Neural cell (in vitro differentiated cells): ENCODE measurements around the gene LRP5. TPM values are rescaled to one million over a fixed set of nuclear protein-coding genes. Genes with fewer than 3 reads are reported as not detected.

Source experiments
- H2AFZ ChIP-seq: fragments of 200-600, 300-800 bp; sonication (generic), shearing (Covaris generic); 2 replicates; pipeline ENCODE4 v1.6.0; 2014; ENCODE audit warnings: low read depth, mild to moderate bottlenecking, antibody characterized with exemption, low read length, moderate library complexity
- H3F3A ChIP-seq: fragments of 200-600 bp; shearing (Covaris generic); 2 replicates; pipeline ENCODE4 v1.6.1; 2016; ENCODE audit warnings: mild to moderate bottlenecking, moderate library complexity, mixed read lengths, antibody characterized with exemption, low read length; ENCODE audit not compliant: insufficient read depth, poor library complexity, severe bottlenecking
- H3K27ac ChIP-seq: fragments of 200-600, 300-800 bp; sonication (generic), shearing (Covaris generic); 2 replicates; pipeline ENCODE4 v1.5.1; 2014; ENCODE audit warnings: mild to moderate bottlenecking, low read length, moderate library complexity
- H3K27me3 ChIP-seq: fragments of 300-800, 200-600 bp; sonication (generic), shearing (Covaris generic); 2 replicates; pipeline ENCODE4 v1.6.0; 2014; ENCODE audit warnings: mild to moderate bottlenecking, low read depth, low read length, moderate library complexity; ENCODE audit not compliant: insufficient read depth
- H3K36me3 ChIP-seq: fragments of 300-800, 200-600 bp; sonication (generic), shearing (Covaris generic); 2 replicates; pipeline ENCODE4 v1.5.1; 2014; ENCODE audit warnings: mild to moderate bottlenecking, antibody characterized with exemption, low read length, moderate library complexity; ENCODE audit not compliant: insufficient read depth
- H3K4me2 ChIP-seq: fragments of 300-800, 200-600 bp; sonication (generic), shearing (Covaris generic); 2 replicates; pipeline ENCODE4 v1.6.0; 2014; ENCODE audit warnings: mild to moderate bottlenecking, low read length
- H3K4me3 ChIP-seq: fragments of 300-800, 200-600 bp; sonication (generic), shearing (Covaris generic); 2 replicates; pipeline ENCODE4 v1.5.1; 2014; ENCODE audit warnings: mild to moderate bottlenecking, low read length, moderate library complexity
- H3K79me2 ChIP-seq: fragments of 200-600 bp; shearing (Covaris generic); replicated peaks from 2 replicates; pipeline ENCODE4 v1.6.0; 2014; ENCODE audit warnings: mild to moderate bottlenecking, low read length, moderate library complexity; ENCODE audit not compliant: insufficient read depth
- H3K9ac ChIP-seq: fragments of 300-800, 200-600 bp; sonication (generic), shearing (Covaris generic); 2 replicates; pipeline ENCODE4 v1.6.1; 2016; ENCODE audit warnings: mild to moderate bottlenecking, low read length, mixed read lengths
- H3K9me2 ChIP-seq: fragments of 200-600 bp; shearing (Covaris generic); 2 replicates; pipeline ENCODE4 v1.6.1; 2016; ENCODE audit warnings: mild to moderate bottlenecking, low read length, mixed read lengths; ENCODE audit not compliant: insufficient read depth
- H3K9me3 ChIP-seq: fragments of 200-600, 300-800 bp; sonication (generic), shearing (Covaris generic); 2 replicates; pipeline ENCODE4 v1.6.1; 2016; ENCODE audit warnings: mild to moderate bottlenecking, mixed run types, low read length, moderate library complexity, mixed read lengths
- H4K20me1 ChIP-seq: fragments of 200-600 bp; shearing (Covaris generic); 2 replicates; pipeline ENCODE4 v1.6.1; 2016; ENCODE audit warnings: mild to moderate bottlenecking, mixed run types; ENCODE audit not compliant: insufficient read depth
- CTCF ChIP-seq: fragments of 450-650 bp; IDR thresholded peaks from 2 replicates; pipeline ENCODE4 v1.5.1; 2014; ENCODE audit warnings: antibody characterized with exemption, mild to moderate bottlenecking, moderate library complexity; ENCODE audit not compliant: poor library complexity, severe bottlenecking
- EP300 ChIP-seq: fragments of 450-650 bp; conservative IDR thresholded peaks from 2 replicates; pipeline ENCODE4 v1.6.1; 2014; ENCODE audit warnings: antibody characterized with exemption, mild to moderate bottlenecking, moderate library complexity; ENCODE audit not compliant: poor library complexity, severe bottlenecking
- EZH2 ChIP-seq: fragments of 200-600, 300-800 bp; shearing (Covaris generic), sonication (generic); IDR thresholded peaks from 2 replicates; pipeline ENCODE4 v1.6.1; 2014; ENCODE audit warnings: antibody characterized with exemption, low read length, borderline replicate concordance, mild to moderate bottlenecking; ENCODE audit not compliant: insufficient read depth, poor library complexity, severe bottlenecking
- MXI1 ChIP-seq: fragments of 450-650 bp; conservative IDR thresholded peaks from 2 replicates; pipeline ENCODE4 v1.6.1; 2014; ENCODE audit warnings: antibody characterized with exemption, mild to moderate bottlenecking; ENCODE audit not compliant: poor library complexity, severe bottlenecking
- POLR2AphosphoS5 ChIP-seq: IDR thresholded peaks from 2 replicates; pipeline ENCODE4 v1.6.1; 2012
- RAD21 ChIP-seq: fragments of 450-650 bp; conservative IDR thresholded peaks from 2 replicates; pipeline ENCODE4 v1.6.1; 2014; ENCODE audit warnings: antibody characterized with exemption, mild to moderate bottlenecking, moderate library complexity
- REST ChIP-seq: IDR thresholded peaks from 2 replicates; pipeline ENCODE4 v1.6.1; 2012; ENCODE audit warnings: borderline replicate concordance
- SMC3 ChIP-seq: fragments of 450-650 bp; conservative IDR thresholded peaks from 2 replicates; pipeline ENCODE4 v1.6.1; 2014; ENCODE audit warnings: antibody characterized with exemption, mild to moderate bottlenecking, moderate library complexity; ENCODE audit not compliant: poor library complexity
- TAF1 ChIP-seq: IDR thresholded peaks from 2 replicates; pipeline ENCODE4 v1.6.1; 2012; ENCODE audit warnings: low read depth
- polyA plus RNA-seq: library from polyadenylated mRNA; depleted of rRNA; stranded (reverse); fragments of >200 nt; gene quantifications from 2 replicates; pipeline ENCODE4 v1.2.3, GENCODE V29; 2014

LRP5 gene
- polyA plus RNA-seq, 1 donor from 2014 or later = 3.0 TPM

GRCh38 chr11:68331338-68331947, 19.1 kb downstream of the LRP5 start:
- TF ChIP-seq POLR2AphosphoS5 (no peak), MXI1 (no peak), CTCF (no peak), SMC3 (no peak), EZH2 (no peak), TAF1 (no peak), REST (no peak), RAD21 (no peak), EP300 (no peak)
- H3F3A ChIP-seq = no peaks in the 10 kb centered on the region
- no peaks in the 10 kb centered on the region for H3K27me3 ChIP-seq
- no peaks in the 10 kb centered on the region for H4K20me1 ChIP-seq
- H2AFZ ChIP-seq = no peak overlapping the region
- no peak overlapping the region for H3K4me3 ChIP-seq
- H3K9me3 ChIP-seq = no peaks in the 10 kb centered on the region
- H3K36me3 ChIP-seq = no peaks in the 10 kb centered on the region
- no peak overlapping the region for H3K9ac ChIP-seq
- H3K27ac ChIP-seq = no peak overlapping the region
- H3K79me2 ChIP-seq = peaks cover 2% of the 10 kb centered on the region
- H3K4me2 ChIP-seq = no peak overlapping the region
- H3K9me2 ChIP-seq = no peaks in the 10 kb centered on the region

DNA sequence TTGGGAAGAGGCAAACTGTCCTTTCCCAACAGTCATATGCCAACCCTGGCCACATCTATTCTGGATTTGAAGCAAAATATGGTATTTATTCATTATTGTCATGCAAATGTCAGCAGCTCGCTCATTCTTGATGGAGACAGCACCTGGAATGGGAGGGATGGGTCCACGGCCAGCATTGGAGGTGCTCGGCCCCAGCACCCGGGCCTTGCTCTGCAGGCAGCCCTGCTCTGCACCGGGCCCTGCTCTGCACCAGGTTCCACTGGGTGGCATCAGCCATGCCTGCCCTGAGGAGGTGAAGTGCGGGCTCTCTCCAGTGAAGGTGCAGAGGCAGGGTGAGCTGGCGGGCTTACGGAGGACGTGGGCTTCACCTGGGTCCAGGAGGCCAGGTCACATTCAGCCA, 19.8 kb downstream of the LRP5 start:
- peaks cover 2% of the 10 kb centered on the region for H3K79me2 ChIP-seq
- no peak for TF ChIP-seq MXI1
- TF ChIP-seq SMC3 = no peak
- TF ChIP-seq RAD21 = no peak
- no peak for TF ChIP-seq POLR2AphosphoS5
- H3K9me2 ChIP-seq = no peaks in the 10 kb centered on the region

More for the DNA sequence above, 19.8 kb downstream of the LRP5 start:
- H3K9me3 ChIP-seq = no peaks in the 10 kb centered on the region
- H3K36me3 ChIP-seq = no peaks in the 10 kb centered on the region
- no peaks in the 10 kb centered on the region for H4K20me1 ChIP-seq
- no peaks in the 10 kb centered on the region for H3F3A ChIP-seq
- no peak overlapping the region for H2AFZ ChIP-seq
- no peak overlapping the region for H3K4me2 ChIP-seq
- no peaks in the 10 kb centered on the region for H3K27me3 ChIP-seq
- no peak overlapping the region for H3K4me3 ChIP-seq
- H3K9ac ChIP-seq = no peak overlapping the region
- no peak overlapping the region for H3K27ac ChIP-seq
